NCI-H1048 (cell line): ENCODE measurements around the gene SOS1.
"Not testable (repeated sequence)": the region's sequence is repeated elsewhere in the genome, so short reads cannot be mapped to it uniquely, and the experiment has no call there.

Source experiments
- DNase-seq: peaks from one replicate; lab custom pipeline; 2025; lab: John Stamatoyannopoulos, UW

Gene SOS1

GRCh38 chr2:39138837-39139211, 18.0 kb upstream of the SOS1 start:
- no peak for DNase-seq

- DNase-seq = not testable (repeated sequence)
These were observed 17.5 kb upstream of the SOS1 start for GRCh38 chr2:39138187-39138836.

- no peak for DNase-seq
These were observed 15.9 kb upstream of the SOS1 start for GRCh38 chr2:39136799-39137198.

- no peak for DNase-seq
These were observed 14.9 kb upstream of the SOS1 start for GRCh38 chr2:39135690-39136259.

GRCh38 chr2:39133215-39133851, 12.5 kb upstream of the SOS1 start:
- DNase-seq = no peak

GRCh38 chr2:39128919-39129391, 8.1 kb upstream of the SOS1 start:
- no peak for DNase-seq

GRCh38 chr2:39127973-39128372, 7.1 kb upstream of the SOS1 start:
- DNase-seq = no peak

- no peak for DNase-seq
These were observed 3.9 kb upstream of the SOS1 start for GRCh38 chr2:39124746-39125057.

- DNase-seq = peak; percentile 93
These were observed 3.3 kb upstream of the SOS1 start for GRCh38 chr2:39124000-39124745.

GRCh38 chr2:39123436-39123999, 2.7 kb upstream of the SOS1 start:
- no peak for DNase-seq

GRCh38 chr2:39121523-39122063, 742 bp upstream of the SOS1 start:
- no peak for DNase-seq

- DNase-seq = no peak
These were observed 405 bp downstream of the SOS1 start for GRCh38 chr2:39120521-39120770.

GRCh38 chr2:39119732-39120520, 925 bp downstream of the SOS1 start:
- DNase-seq = no peak

- DNase-seq = no peak
These were observed 1.9 kb downstream of the SOS1 start for GRCh38 chr2:39118786-39119499.

- no peak for DNase-seq
These were observed 5.3 kb downstream of the SOS1 start for GRCh38 chr2:39115556-39115955.

GRCh38 chr2:39114771-39115170, 6.1 kb downstream of the SOS1 start:
- no peak for DNase-seq

GRCh38 chr2:39109537-39109936, 11.3 kb downstream of the SOS1 start:
- no peak for DNase-seq

GRCh38 chr2:39108377-39108776, 12.5 kb downstream of the SOS1 start:
- DNase-seq = no peak

- no peak for DNase-seq
These were observed 13.1 kb downstream of the SOS1 start for GRCh38 chr2:39107724-39108273.

- no peak for DNase-seq
These were observed 13.7 kb downstream of the SOS1 start for GRCh38 chr2:39107156-39107555.
